ENCODE results near the gene TFE3. TPM values are rescaled to one million over a fixed set of nuclear protein-coding genes. Genes with fewer than 3 reads are reported as not detected.
A peak's percentile ranks its signal among the peaks of the same experiment; 100 is the strongest.

Gene TFE3
- total RNA-seq, 1 experiment from 2014 or later: 59.8 TPM

GRCh38 chrX:49079489-49080428 is 36.6 kb upstream of the TFE3 start, which contains the start of gene WDR45:
Gene WDR45 (minus strand): TSS chrX:49079887. CDS start chrX:49078095, 1,792 bp downstream.
- Histone ChIP-seq H3K23me2 (ENCODE audit: insufficient read length, low read depth, low read length, poor library complexity, severe bottlenecking) (peaks cover 4% of the 10 kb centered on the region), H3K56ac (ENCODE audit: insufficient read length, low read depth, low read length) (no peak within 1 kb of the TSS), H4K91ac (ENCODE audit: insufficient read length, low read depth, low read length) (no peak within 1 kb of the TSS), H3K27me3 (ENCODE audit: insufficient read depth, low read length) (no peaks in the 10 kb centered on the region), H2AFZ (ENCODE audit: low read length) (no peak within 1 kb of the TSS), H3T11ph (ENCODE audit: low read length) (no peak within 1 kb of the TSS), H3K23ac (ENCODE audit: insufficient read length, low read depth, low read length) (no peak within 1 kb of the TSS), H4K20me1 (ENCODE audit: control insufficient read depth, insufficient read depth, insufficient read length) (no peaks in the 10 kb centered on the region), H4K5ac (ENCODE audit: insufficient read length, low read depth, low read length) (peak within 1 kb of the TSS; percentile 25), H2BK12ac (ENCODE audit: insufficient read length, low read depth, low read length) (no peak within 1 kb of the TSS), H2BK5ac (ENCODE audit: insufficient read length, low read length) (peak within 1 kb of the TSS; percentile 44), H3K14ac (ENCODE audit: insufficient read depth, low read length) (no peak within 1 kb of the TSS; the same call in 1 of the 2 replicates), H2AK5ac (ENCODE audit: insufficient read length, low read length) (no peak within 1 kb of the TSS), H3K79me2 (ENCODE audit: insufficient read depth, low read length) (no peaks in the 10 kb centered on the region), H3K4me2 (ENCODE audit: insufficient read depth, insufficient read length, low read length) (peak within 1 kb of the TSS; percentile 68), H3K9me3 (ENCODE audit: control insufficient read depth, low read depth, low read length) (no peaks in the 10 kb centered on the region), H3K79me1 (ENCODE audit: insufficient read depth, low read depth, low read length, poor library complexity, severe bottlenecking) (no peaks in the 10 kb centered on the region), H3K18ac (ENCODE audit: insufficient read length, low read depth, low read length) (peak within 1 kb of the TSS; percentile 62), H3K27ac (ENCODE audit: insufficient read length, low read depth, low read length) (no peak within 1 kb of the TSS), H2BK15ac (ENCODE audit: low read depth, low read length) (no peak within 1 kb of the TSS), H3K4me1 (ENCODE audit: insufficient read depth, low read length) (no peaks in the 10 kb centered on the region; the same call in 1 of the 2 replicates), H4K8ac (replicated peaks; ENCODE audit: insufficient read length, low read depth, low read length) (no peak within 1 kb of the TSS), H3K9ac (ENCODE audit: extremely low read depth, insufficient read length, low read length) (peak within 1 kb of the TSS; percentile 86), H2BK120ac (ENCODE audit: low read depth, low read length, poor library complexity, severe bottlenecking) (no peak within 1 kb of the TSS), H3K4ac (ENCODE audit: low read depth, low read length) (no peak within 1 kb of the TSS), H2BK20ac (ENCODE audit: low read depth, low read length, poor library complexity, severe bottlenecking) (no peak within 1 kb of the TSS)
- peaks cover 8 to 19% (median 9%) of the 10 kb centered on the region in 3 experiments; a peak in 4 of 7 replicates for H3K36me3 Mint-ChIP-seq (ENCODE audit: insufficient read depth in 1 of 3, low read depth in 3 of 3)
- no CpG with 5 or more reads among the region's 55 CpGs for WGBS (ENCODE audit: extremely low coverage, insufficient read length, low lambda C conversion rate)
- H3K4me1 Mint-ChIP-seq: peaks cover 2 to 9% of the 10 kb centered on the region in 2 experiments; a peak in 3 of 4 replicates
- TF ChIP-seq CTCF (conservative IDR thresholded peaks at IDR 0.05): no peak
- H3K27ac Mint-ChIP-seq: peak within 1 kb of the TSS; percentile 24 to 94 (median 93)
- H3K9me3 Mint-ChIP-seq: peaks cover 59 to 65% of the 10 kb centered on the region in 2 experiments
- DNase-seq: peak; percentile 57
- H3K4me3 Mint-ChIP-seq: peak within 1 kb of the TSS; percentile 85 to 95
- peaks cover 2% of the 10 kb centered on the region; the same call in 1 of the 2 replicates for H3K27me3 Mint-ChIP-seq (ENCODE audit: low read depth)

Data from H9 (cell line).